T-helper 1 cell treated with Interleukin-12 subunit alpha and Interleukin-12 subunit beta and Interleukin-4 antibody, amounts not matched to agents 30 ng/mL and 1 ng/mL, for 36 hours (primary cell): ENCODE data around the gene SLC7A1. TPM values are rescaled to one million over a fixed set of nuclear protein-coding genes. Genes with fewer than 3 reads are reported as not detected.

Source experiments
- intact Hi-C: fragments of 100-400 bp; cut with micrococcal nuclease; formaldehyde crosslinking; loops from one replicate; pipeline ENCODE4 v1.15.1; 2024
- total RNA-seq: library from RNA; stranded (reverse); gene quantifications from 2 replicates; pipeline ENCODE4 v1.2.3, GENCODE V29; 2022

The SLC7A1 gene
- total RNA-seq, 1 donor from 2014 or later: 84.3 TPM

DNA sequence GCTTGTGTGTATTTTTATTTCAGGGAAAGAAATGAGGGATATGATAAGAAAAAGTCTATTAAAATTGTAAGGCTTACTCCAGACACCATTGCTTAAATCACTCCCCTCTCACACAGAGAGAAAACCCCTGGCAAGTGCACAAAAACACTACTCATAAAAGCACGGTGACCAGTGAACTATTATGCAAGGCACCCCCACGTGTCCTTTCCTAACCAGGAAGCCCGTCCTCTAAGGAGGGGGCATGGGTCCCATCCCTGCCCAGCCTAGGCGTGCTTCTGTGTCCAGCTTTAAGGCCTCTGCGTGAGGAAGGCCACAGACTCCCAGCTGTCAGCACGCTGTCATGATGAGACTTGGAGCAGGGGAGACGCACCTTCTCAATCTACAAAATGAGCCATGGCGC is 83.5 kb downstream of the SLC7A1 start:
- intact Hi-C loops: no loop called here

GRCh38 chr13:29511106-29511796 is 84.2 kb downstream of the SLC7A1 start:
- intact Hi-C loops: no loop called here

DNA sequence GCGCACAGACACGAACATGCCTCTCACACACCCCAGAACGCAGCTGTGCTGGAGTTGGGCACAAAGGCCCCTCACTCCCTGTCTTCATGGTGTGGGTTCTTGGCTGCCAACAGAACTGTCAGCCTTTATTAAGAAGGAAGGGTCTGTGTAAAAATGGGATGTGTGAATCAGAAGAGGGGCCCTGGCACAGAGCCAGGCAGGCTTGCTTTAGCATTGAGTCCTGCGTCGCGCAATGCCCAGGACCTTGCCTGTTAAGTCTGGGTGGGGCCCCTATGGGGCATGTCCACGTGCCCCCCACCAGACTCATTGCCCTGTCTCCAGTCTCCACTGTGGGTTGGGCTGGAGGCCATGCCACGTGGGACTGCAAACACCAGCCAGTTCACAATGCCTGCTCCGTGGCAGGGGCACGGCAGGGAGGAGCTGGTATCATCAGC is 84.8 kb downstream of the SLC7A1 start:
- intact Hi-C loops: no loop called here

GRCh38 chr13:29509999-29510589 is 85.4 kb downstream of the SLC7A1 start:
- intact Hi-C loops: no loop called here

- intact Hi-C loops: loop anchor here (1.0 kb wide), 5 partner anchors 37 to 604 kb away; partner anchors contain the start of gene SLC7A1
Measured at GRCh38 chr13:29508876-29509252, 86.6 kb downstream of the SLC7A1 start.

- intact Hi-C loops: loop anchor here (1.0 kb wide), 5 partner anchors 36 to 605 kb away; partner anchors contain the start of gene SLC7A1
Measured at GRCh38 chr13:29508130-29508875, 87.2 kb downstream of the SLC7A1 start.

- intact Hi-C loops: no loop called here
Measured at GRCh38 chr13:29507356-29507755, 88.1 kb downstream of the SLC7A1 start.

GRCh38 chr13:29505950-29506349 is 89.5 kb downstream of the SLC7A1 start:
- intact Hi-C loops: no loop called here

DNA sequence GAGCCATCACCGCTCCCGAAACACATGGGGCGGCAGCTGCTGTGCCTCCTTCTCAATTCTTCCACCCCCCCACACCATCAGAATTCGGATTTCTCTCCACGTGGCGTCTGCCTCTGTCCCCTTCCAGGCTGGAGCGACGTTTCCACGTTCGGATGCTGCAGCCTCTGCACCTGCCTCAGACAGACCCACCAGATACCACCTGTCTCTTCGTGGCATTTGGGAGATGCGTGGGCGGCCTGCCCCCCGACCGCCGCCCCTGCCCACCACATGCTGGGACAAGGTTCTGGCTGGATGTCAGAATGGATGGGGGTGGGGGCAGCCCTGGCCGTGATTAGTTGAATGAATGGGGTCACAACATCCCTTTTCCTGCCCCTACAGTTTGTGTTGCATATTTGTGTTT is 90.0 kb downstream of the SLC7A1 start:
- intact Hi-C loops: no loop called here

DNA sequence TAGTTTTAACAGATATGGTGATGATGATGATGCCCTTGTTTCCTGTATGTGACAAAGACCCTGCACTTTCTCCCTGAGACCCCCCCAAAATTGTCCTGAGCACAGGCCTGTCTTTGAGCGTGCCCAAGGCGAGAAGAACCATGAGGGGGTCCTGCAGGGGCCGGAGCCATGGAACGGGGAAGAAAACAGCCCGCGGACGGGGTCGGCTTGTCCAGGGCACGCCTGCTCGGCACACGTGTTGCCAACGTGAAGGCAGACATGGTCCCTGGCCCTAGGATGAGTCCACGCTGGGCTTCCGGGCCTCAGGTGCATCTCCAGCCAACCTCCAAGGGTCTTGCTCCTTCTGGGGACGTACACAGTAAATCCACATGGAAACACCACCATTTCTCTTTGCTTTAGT is 90.8 kb downstream of the SLC7A1 start:
- intact Hi-C loops: no loop called here

- intact Hi-C loops: no loop called here
Measured at GRCh38 chr13:29503041-29503837, 92.2 kb downstream of the SLC7A1 start.

DNA sequence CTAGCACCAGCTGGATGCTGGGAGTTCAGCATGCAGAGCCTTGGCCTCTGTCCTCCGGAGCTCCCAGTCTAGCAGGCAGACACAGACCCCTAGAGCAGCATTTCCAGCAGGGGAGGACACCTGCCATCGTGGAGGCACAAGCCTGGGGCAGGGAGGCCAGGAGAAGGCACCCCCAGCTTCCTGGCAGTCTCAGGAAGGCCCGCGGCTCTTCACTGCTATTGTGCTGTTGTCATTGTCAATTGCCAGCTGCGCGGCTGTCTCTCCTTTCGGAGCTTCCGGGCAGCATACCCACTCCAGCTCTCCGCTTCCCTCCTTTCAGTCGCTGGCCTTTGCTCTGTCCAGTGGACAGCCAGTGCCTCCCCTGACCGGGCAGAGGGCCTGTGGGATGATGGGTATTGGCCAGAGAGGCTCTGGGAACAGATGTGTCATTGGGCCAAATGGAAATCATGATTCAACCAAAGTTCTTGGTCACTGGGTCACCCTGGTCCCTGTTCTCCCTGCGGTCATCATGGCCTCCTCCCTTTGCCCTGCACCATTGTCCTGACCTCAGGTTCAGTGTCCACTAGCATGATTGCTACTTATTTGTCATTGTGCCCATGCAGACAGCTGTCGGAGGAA is 93.0 kb downstream of the SLC7A1 start:
- intact Hi-C loops: no loop called here

- intact Hi-C loops: no loop called here
Measured at GRCh38 chr13:29501674-29502073, 93.8 kb downstream of the SLC7A1 start.

- intact Hi-C loops: no loop called here
Measured at GRCh38 chr13:29500386-29500785, 95.1 kb downstream of the SLC7A1 start.

DNA sequence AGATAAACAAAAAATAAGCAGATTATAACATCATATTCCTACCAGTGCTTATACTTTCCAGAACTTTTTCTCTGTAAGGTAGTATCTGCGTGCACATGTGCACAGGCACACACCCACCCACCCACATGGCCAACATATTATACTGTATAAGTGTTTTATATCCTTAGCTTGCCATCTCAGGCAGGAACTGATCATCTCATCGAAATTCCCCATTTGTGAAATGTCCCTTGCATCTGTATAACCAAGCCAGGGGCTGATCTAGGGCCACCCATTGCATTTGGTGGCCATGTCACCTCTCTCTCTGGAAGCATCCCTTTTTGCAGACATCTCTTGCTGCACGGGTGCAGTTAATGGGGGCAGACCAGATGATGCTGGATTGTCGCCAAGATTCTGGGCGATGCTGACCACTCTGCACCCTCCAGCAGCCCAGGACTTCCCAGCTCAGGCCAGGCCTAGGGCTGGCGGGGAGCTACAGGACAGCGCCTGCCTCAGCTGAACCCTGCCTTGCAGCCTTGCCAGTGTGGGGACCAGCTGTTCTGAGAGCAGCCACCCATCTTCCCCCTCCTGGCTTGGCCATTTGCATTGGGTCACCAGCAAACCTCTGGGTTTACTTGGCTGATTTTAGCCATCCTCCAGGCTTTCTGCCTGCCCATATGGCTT is 95.9 kb downstream of the SLC7A1 start:
- intact Hi-C loops: no loop called here

DNA sequence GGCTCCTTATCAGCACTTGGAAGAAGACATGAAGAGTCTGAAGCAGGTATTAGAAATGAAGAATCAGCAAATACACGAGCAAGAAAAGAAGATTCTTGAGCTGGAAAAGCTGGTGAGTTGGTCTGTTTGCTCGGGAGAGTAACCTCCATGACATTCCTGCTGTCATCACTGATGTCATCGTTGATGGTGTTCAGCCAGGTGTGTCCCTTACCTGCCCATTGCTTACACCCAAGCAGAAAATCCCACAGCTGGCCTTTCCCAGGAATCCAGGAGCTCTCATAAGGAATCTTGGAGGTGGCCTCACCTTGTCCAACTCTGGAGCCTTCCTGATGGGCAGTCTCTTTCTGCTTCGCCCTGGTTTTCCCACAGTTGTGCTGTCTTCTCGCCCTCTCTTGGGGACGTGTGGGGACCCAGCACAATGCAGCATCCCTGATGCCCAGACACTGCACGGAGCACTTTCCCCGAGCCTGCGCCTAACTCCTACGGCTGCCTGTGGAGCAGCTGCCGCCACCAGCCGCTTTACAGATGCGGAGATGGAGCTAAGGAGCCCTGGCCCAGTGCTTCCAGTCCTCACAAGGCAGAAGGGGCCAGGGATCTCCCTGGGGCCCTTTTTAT is 97.0 kb downstream of the SLC7A1 start:
- intact Hi-C loops: no loop called here

- intact Hi-C loops: no loop called here
Measured at GRCh38 chr13:29497137-29497654, 98.3 kb downstream of the SLC7A1 start.

- intact Hi-C loops: no loop called here
Measured at GRCh38 chr13:29496241-29496712, 99.2 kb downstream of the SLC7A1 start.

GRCh38 chr13:29494520-29494919 is 101.0 kb downstream of the SLC7A1 start:
- intact Hi-C loops: no loop called here

GRCh38 chr13:29493796-29494195 is 101.7 kb downstream of the SLC7A1 start:
- intact Hi-C loops: no loop called here
